Loucy (cell line): Measurements from ENCODE around the gene AFAP1L1.

ENCODE experiments used
- H2AFZ ChIP-seq: fragments of 200-600 bp; sonication (generic); 2 replicates; pipeline ENCODE4 v1.6.0; 2016; ENCODE audit warnings: antibody characterized with exemption, mild to moderate bottlenecking, low read length, moderate library complexity
- H3F3A ChIP-seq: fragments of 200-600 bp; 2 replicates; pipeline ENCODE4 v1.6.0; 2016; ENCODE audit warnings: antibody characterized with exemption, low read depth, mild to moderate bottlenecking
- H3K27me3 ChIP-seq: fragments of 200-600 bp; sonication (generic); 2 replicates; pipeline ENCODE4 v1.6.1; 2014; ENCODE audit warnings: low read length, mild to moderate bottlenecking; ENCODE audit not compliant: insufficient read depth, poor library complexity, severe bottlenecking
- H3K36me3 ChIP-seq: fragments of 200-600 bp; sonication (generic); 2 replicates; pipeline ENCODE4 v1.6.1; 2016; ENCODE audit warnings: low read length; ENCODE audit not compliant: insufficient read depth
- H3K4me1 ChIP-seq: fragments of 200-600 bp; sonication (generic); 2 replicates; pipeline ENCODE4 v1.5.1; 2014; ENCODE audit warnings: low read length, mild to moderate bottlenecking; ENCODE audit not compliant: insufficient read depth, poor library complexity, severe bottlenecking
- H3K4me2 ChIP-seq: fragments of 200-600 bp; sonication (generic); 2 replicates; pipeline ENCODE4 v1.6.0; 2014; ENCODE audit warnings: antibody characterized with exemption, low read length, low read depth, mild to moderate bottlenecking; ENCODE audit not compliant: poor library complexity, severe bottlenecking
- H3K4me3 ChIP-seq: fragments of 200-600 bp; sonication (generic); 2 replicates; pipeline ENCODE4 v1.5.1; 2014; ENCODE audit warnings: low read length, mild to moderate bottlenecking, mixed read lengths; ENCODE audit not compliant: poor library complexity, severe bottlenecking
- H3K79me2 ChIP-seq: fragments of 200-600 bp; sonication (generic); 2 replicates; pipeline ENCODE4 v1.6.1; 2014; ENCODE audit warnings: low read length; ENCODE audit not compliant: insufficient read depth
- H3K9ac ChIP-seq: fragments of 200-600 bp; sonication (generic); 2 replicates; pipeline ENCODE4 v1.6.0; 2014; ENCODE audit warnings: mild to moderate bottlenecking, low read depth, low read length, moderate library complexity; ENCODE audit not compliant: poor library complexity, severe bottlenecking
- H3K9me2 ChIP-seq: fragments of 200-600 bp; sonication (generic); replicated peaks from 2 replicates; pipeline ENCODE4 v1.6.1; 2016; ENCODE audit warnings: low read depth, low read length, mixed read lengths
- H3K9me3 ChIP-seq: fragments of 200-600 bp; sonication (generic); 2 replicates; pipeline ENCODE4 v1.6.1; 2014; ENCODE audit warnings: mild to moderate bottlenecking, antibody characterized with exemption, low read length, low read depth; ENCODE audit not compliant: insufficient read depth
- H4K20me1 ChIP-seq: fragments of 200-600 bp; sonication (generic); 2 replicates; pipeline ENCODE4 v1.6.0; 2014; ENCODE audit warnings: antibody characterized with exemption, low read length, mild to moderate bottlenecking; ENCODE audit not compliant: insufficient read depth, poor library complexity, severe bottlenecking
- CTCF ChIP-seq: fragments of 200-600 bp; sonication (generic); conservative IDR thresholded peaks from 2 replicates; pipeline ENCODE4 v1.5.1; 2014; ENCODE audit warnings: mild to moderate bottlenecking, antibody characterized with exemption, low read length
- EZH2phosphoT487 ChIP-seq: fragments of 200-600 bp; IDR thresholded peaks from 2 replicates; pipeline ENCODE4 v1.6.1; 2018; ENCODE audit warnings: antibody characterized with exemption, mild to moderate bottlenecking, moderate library complexity, borderline replicate concordance

AFAP1L1 gene

DNA sequence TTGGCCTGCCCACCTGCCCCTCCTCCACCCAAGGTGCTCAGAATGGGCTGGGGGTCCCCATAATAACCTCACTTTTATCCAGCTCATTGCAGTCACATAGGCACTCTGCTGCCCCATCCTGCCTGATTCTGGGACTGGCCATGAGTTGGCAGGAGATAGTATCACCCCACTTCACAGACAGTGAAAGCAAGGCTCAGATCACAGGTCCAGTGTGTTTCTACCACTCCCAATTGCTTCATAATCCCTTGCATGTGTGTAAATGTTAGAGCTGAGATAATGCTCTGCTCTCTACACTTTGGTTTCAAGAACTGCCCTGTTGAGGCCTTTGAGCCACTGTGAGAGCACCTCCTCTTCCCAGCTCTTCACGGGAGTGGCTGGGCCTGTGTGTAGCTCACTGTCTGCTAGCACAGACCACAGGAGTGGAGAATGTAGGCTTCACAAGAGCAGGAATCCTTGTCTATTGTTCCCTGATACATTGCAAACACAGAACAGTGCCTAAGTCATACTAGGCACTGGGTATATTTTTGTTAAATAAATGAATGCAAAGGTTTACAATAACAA lies 94.6 kb downstream of the AFAP1L1 start:
- H3K4me2 ChIP-seq = no peak overlapping the region

GRCh38 chr5:149367249-149367971 lies 95.8 kb downstream of the AFAP1L1 start:
- Histone ChIP-seq H3K36me3 (no peaks in the 10 kb centered on the region), H3K4me1 (no peaks in the 10 kb centered on the region), H3K79me2 (no peaks in the 10 kb centered on the region), H2AFZ (no peak overlapping the region), H3F3A (no peaks in the 10 kb centered on the region), H3K9me2 (no peaks in the 10 kb centered on the region), H3K4me2 (no peak overlapping the region), H3K4me3 (no peak overlapping the region), H3K27me3 (no peaks in the 10 kb centered on the region), H3K9ac (no peak overlapping the region), H3K9me3 (no peaks in the 10 kb centered on the region), H4K20me1 (no peaks in the 10 kb centered on the region)
- TF ChIP-seq CTCF (peak; percentile 93), EZH2phosphoT487 (no peak)

More for the DNA sequence above, 94.6 kb downstream of the AFAP1L1 start:
- no peak overlapping the region for H2AFZ ChIP-seq
- no peak overlapping the region for H3K4me3 ChIP-seq
- no peak overlapping the region for H3K9ac ChIP-seq
- no peaks in the 10 kb centered on the region for H3K9me3 ChIP-seq
- no peaks in the 10 kb centered on the region for H4K20me1 ChIP-seq
- no peaks in the 10 kb centered on the region for H3K27me3 ChIP-seq
- H3F3A ChIP-seq = no peaks in the 10 kb centered on the region
- H3K79me2 ChIP-seq = no peaks in the 10 kb centered on the region
- no peaks in the 10 kb centered on the region for H3K9me2 ChIP-seq
- TF ChIP-seq EZH2phosphoT487 (no peak), CTCF (no peak)
- H3K4me1 ChIP-seq = no peaks in the 10 kb centered on the region
- no peaks in the 10 kb centered on the region for H3K36me3 ChIP-seq

- no peak for TF ChIP-seq CTCF
- TF ChIP-seq EZH2phosphoT487 = no peak
- H3K79me2 ChIP-seq = no peaks in the 10 kb centered on the region
- no peak overlapping the region for H2AFZ ChIP-seq
- no peaks in the 10 kb centered on the region for H3K27me3 ChIP-seq
- H3K9me2 ChIP-seq = no peaks in the 10 kb centered on the region
- H4K20me1 ChIP-seq = no peaks in the 10 kb centered on the region
- no peak overlapping the region for H3K4me2 ChIP-seq
- no peaks in the 10 kb centered on the region for H3K9me3 ChIP-seq
- H3F3A ChIP-seq = no peaks in the 10 kb centered on the region
- no peak overlapping the region for H3K9ac ChIP-seq
- H3K4me3 ChIP-seq = no peak overlapping the region
- no peaks in the 10 kb centered on the region for H3K36me3 ChIP-seq
- H3K4me1 ChIP-seq = no peaks in the 10 kb centered on the region
These were observed 96.5 kb downstream of the AFAP1L1 start for GRCh38 chr5:149367972-149368645.
